HG03432 (cell line): ENCODE data around the gene KLHL29.
"Not testable (repeated sequence)": the region's sequence is repeated elsewhere in the genome, so short reads cannot be mapped to it uniquely, and the experiment has no call there.

ENCODE experiments used
- ATAC-seq: cut with Tn5 transposase; IDR thresholded peaks from one replicate; pipeline ENCODE4 v1.9.1; 2021; ENCODE audit warnings: mild to moderate bottlenecking, moderate library complexity; ENCODE audit not compliant: unreplicated experiment

KLHL29 gene

GRCh38 chr2:23391237-23391736 is 6.3 kb downstream of the KLHL29 start:
- ATAC-seq, result not testable (repeated sequence)

GRCh38 chr2:23393722-23394121 is 8.7 kb downstream of the KLHL29 start:
- no peak for ATAC-seq

- no peak for ATAC-seq
These were observed 9.7 kb downstream of the KLHL29 start for GRCh38 chr2:23394700-23395099.

- no peak for ATAC-seq
These were observed 12.5 kb downstream of the KLHL29 start for GRCh38 chr2:23397478-23397877.

- peak; percentile 68 for ATAC-seq
These were observed 14.8 kb downstream of the KLHL29 start for GRCh38 chr2:23399674-23400261.

GRCh38 chr2:23400703-23401102 is 15.7 kb downstream of the KLHL29 start:
- no peak for ATAC-seq

- ATAC-seq, result no peak
These were observed 16.6 kb downstream of the KLHL29 start for GRCh38 chr2:23401427-23402204.

GRCh38 chr2:23402205-23402740 is 17.3 kb downstream of the KLHL29 start:
- ATAC-seq, result no peak

- peak; percentile 68 for ATAC-seq
These were observed 19.4 kb downstream of the KLHL29 start for GRCh38 chr2:23404426-23404825.

- ATAC-seq, result no peak
These were observed 24.3 kb downstream of the KLHL29 start for GRCh38 chr2:23409248-23409647.

- ATAC-seq, result no peak
These were observed 25.6 kb downstream of the KLHL29 start for GRCh38 chr2:23410596-23410995.

- no peak for ATAC-seq
These were observed 26.9 kb downstream of the KLHL29 start for GRCh38 chr2:23411752-23412431.

GRCh38 chr2:23412556-23413155 is 27.7 kb downstream of the KLHL29 start:
- no peak for ATAC-seq

- ATAC-seq, result no peak
These were observed 28.7 kb downstream of the KLHL29 start for GRCh38 chr2:23413641-23414040.

GRCh38 chr2:23414106-23414505 is 29.1 kb downstream of the KLHL29 start:
- no peak for ATAC-seq

GRCh38 chr2:23414871-23415270 is 29.9 kb downstream of the KLHL29 start:
- ATAC-seq, result peak; percentile 57

- ATAC-seq, result no peak
These were observed 32.3 kb downstream of the KLHL29 start for GRCh38 chr2:23417310-23417709.

- ATAC-seq, result no peak
These were observed 33.1 kb downstream of the KLHL29 start for GRCh38 chr2:23418056-23418455.

- ATAC-seq, result no peak
These were observed 33.5 kb downstream of the KLHL29 start for GRCh38 chr2:23418461-23418911.

- ATAC-seq, result no peak
These were observed 34.5 kb downstream of the KLHL29 start for GRCh38 chr2:23419171-23420090.
